PC-3 (cell line): Measurements from ENCODE around the gene PADI2.

Source experiments
- EZH2 ChIP-seq: fragments of 300-600 bp; sonication (generic); IDR thresholded peaks from one replicate; pipeline ENCODE4 v1.6.1; 2017; ENCODE audit warnings: antibody characterized with exemption, mild to moderate bottlenecking, low read length; ENCODE audit not compliant: unreplicated experiment
- EZH2phosphoT487 ChIP-seq: fragments of 300-600 bp; sonication (generic); IDR thresholded peaks from 2 replicates; pipeline ENCODE4 v1.6.1; 2018; ENCODE audit warnings: mild to moderate bottlenecking, antibody characterized with exemption, low read length, borderline replicate concordance
- TF ChIP-seq, protein P1 (sequence below): fragments of 300-600 bp; sonication (generic); conservative IDR thresholded peaks from 2 replicates; pipeline ENCODE4 v1.5.1; 2017; ENCODE audit warnings: antibody characterized with exemption, low read depth, mild to moderate bottlenecking, low read length

DNA sequence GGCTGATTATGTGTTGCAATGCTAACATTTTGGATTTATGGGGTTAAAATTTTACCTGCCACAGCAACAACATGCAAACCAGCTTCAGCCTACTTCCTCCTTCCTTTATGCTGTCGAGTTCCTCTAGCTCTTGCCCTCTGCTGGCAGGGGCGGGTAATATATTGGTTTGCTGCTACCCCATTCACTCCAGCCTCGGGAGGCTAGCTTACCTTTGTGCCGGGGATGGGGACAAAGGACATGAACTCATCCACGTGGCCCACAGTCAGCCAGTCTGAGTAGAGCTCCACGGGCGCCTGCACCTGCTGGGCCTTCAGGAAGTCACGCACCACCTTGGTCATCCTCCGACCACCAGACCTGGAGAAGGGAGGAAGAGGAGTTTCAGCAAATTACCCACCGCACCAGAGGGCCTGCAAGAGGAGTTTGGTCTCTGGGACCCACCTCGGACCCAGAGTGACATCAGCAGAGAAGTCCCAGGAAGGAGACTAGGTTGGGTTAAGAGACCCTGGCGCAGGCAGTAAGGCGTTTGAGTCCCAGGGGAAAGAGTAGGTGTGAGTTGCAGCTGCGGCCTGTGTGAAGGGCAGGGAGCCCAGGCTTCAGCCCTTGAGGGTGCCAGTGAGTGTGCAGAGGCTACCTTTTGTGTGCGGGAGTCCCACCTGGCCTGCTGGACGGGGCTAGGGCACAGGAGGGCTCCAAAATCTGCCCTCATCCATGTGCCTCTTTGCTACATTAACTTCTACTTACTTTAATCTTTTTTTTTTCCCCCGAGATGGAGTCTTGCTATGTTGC, 43.6 kb downstream of the PADI2 start:
- TF ChIP-seq, protein P1, sequence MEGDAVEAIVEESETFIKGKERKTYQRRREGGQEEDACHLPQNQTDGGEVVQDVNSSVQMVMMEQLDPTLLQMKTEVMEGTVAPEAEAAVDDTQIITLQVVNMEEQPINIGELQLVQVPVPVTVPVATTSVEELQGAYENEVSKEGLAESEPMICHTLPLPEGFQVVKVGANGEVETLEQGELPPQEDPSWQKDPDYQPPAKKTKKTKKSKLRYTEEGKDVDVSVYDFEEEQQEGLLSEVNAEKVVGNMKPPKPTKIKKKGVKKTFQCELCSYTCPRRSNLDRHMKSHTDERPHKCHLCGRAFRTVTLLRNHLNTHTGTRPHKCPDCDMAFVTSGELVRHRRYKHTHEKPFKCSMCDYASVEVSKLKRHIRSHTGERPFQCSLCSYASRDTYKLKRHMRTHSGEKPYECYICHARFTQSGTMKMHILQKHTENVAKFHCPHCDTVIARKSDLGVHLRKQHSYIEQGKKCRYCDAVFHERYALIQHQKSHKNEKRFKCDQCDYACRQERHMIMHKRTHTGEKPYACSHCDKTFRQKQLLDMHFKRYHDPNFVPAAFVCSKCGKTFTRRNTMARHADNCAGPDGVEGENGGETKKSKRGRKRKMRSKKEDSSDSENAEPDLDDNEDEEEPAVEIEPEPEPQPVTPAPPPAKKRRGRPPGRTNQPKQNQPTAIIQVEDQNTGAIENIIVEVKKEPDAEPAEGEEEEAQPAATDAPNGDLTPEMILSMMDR = peak; percentile 76
- TF ChIP-seq EZH2 (no peak), EZH2phosphoT487 (no peak)
